GM18868 (cell line): ENCODE data around the gene AGBL3.

Source experiments
- ATAC-seq: cut with Tn5 transposase; IDR thresholded peaks from one replicate; pipeline ENCODE4 v1.9.1; 2021; ENCODE audit warnings: mild to moderate bottlenecking, moderate library complexity; ENCODE audit not compliant: unreplicated experiment

AGBL3 gene

GRCh38 chr7:134986363-134987251 lies at the start of gene AGBL3:
Gene AGBL3, plus strand, starts transcription at chr7:134986508. Its CDS starts 1,426 bp downstream, at chr7:134987934.
- peak; percentile 93 for ATAC-seq

DNA sequence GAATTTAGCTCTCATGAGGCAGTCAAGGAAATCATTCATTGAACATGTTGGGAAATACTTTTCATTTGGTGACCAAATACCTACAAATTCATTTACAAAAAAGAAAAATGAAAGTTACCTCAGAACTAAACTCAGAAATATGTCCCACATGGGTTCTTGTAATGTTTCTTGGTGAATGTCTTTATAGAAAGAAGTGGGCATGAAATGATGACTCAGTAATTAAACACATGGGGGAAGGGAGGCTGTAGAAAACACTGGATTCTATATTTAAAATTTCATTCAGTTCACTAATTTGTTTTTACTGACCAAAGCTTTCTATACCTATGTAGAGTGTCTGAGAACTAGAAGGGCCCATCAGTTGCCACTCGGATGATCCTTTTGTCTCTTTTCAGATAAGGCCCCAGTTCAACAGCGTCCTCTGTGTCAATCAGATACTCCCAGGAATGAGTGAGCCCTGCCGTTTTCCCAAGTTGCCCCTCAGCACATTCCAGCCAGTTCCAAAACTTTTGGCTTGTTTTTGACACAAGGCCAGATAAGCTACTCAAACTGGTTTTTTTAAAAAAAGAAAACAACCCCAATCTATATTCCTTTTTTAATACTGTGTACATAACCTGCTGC lies 49.3 kb upstream of the AGBL3 start:
- no peak for ATAC-seq

DNA sequence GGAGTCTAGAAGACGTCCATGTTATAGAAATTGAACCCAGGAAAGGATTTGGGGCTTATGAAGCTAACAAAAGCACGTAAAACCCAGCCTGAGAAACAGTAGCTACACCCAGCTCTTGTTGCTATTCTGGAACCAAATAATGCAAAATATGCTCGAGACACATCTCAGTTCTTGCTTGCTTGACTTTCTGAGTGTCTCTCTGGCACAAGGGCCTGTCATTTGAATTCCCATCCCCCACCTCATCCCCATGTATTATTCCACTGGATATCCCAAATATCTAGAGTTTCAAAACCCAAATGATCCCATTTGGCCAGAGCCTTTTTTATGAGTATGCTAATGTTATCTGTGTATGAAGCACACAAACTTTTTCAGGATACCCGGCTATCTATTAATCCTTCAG lies 48.2 kb upstream of the AGBL3 start:
- no peak for ATAC-seq

- no peak for ATAC-seq
Measured at GRCh38 chr7:134939136-134939535, 47.2 kb upstream of the AGBL3 start.

DNA sequence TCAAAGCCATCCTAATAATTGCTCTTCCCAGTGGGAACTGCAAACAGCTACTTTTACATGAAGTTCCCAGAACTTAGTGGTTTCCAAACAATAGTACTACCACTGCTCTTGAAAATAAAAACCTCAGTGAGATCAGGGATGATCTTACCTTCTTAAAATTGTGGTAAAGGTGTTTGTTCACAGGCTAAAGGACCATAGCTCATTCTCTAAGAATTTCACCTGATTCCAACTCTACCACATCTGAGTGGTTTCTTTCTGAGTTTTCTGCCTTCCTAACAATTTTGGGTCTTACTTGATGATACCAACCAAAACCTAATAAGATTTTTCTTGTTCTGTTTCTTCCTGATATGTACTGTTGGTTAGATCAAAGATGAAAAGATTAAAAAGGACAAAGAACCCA lies 45.6 kb upstream of the AGBL3 start:
- no peak for ATAC-seq

- no peak for ATAC-seq
Measured at GRCh38 chr7:134941185-134941900, 45.0 kb upstream of the AGBL3 start.

DNA sequence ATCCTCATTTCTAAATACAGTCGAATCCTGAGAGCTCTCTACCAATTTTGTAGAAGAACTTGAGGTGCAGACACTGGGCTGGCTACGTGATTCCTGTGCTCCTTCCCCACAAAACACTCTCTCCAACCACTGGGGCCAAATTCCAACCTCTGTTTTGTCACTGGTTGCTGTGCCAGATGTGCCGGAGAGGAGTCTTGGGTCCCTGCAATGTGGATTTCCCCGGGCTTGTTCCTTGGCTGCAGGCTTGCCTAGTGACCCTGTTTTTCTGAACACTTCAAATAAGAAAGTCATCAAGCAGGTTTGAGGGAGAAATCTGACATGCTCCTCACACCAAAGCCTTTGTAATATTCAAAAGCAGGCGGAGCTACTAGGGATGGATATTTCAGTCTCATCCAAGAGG lies 44.4 kb upstream of the AGBL3 start:
- no peak for ATAC-seq

DNA sequence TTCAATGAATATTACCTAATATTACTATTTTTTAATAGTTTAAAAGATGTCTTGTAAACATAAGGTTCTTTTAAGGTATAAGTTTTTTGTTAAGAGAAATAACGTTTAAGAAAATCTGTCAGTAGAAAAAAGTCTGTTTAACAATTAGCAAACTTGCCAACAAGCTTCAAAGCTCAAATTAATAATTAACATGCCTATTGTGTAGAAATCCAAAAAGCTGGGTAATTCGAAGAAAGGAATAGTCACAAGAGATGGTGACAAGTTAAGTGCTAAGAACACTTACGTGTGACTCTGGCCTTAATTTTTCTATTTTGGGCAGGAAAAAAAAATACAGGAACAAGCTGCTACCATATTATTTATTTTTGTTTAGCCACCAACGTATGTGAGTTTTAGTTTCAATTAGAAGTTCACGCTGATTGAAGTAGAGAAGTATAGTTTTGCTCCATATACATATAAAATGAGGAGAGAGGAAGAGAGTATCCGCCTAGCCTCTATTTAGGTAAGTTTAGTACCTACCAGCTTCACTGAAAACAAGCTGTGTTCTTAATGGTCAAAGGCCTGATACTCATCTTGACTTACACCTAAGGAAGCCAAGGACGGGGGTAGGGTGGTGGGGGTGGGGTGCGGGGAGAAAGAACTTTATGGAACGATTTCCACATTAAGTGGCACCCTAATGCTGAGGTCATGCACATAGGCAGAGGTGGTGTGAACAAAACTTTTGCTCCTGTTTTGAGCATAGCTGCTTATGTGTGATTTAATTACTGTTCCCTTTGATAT lies 43.4 kb upstream of the AGBL3 start:
- ATAC-seq: no peak

DNA sequence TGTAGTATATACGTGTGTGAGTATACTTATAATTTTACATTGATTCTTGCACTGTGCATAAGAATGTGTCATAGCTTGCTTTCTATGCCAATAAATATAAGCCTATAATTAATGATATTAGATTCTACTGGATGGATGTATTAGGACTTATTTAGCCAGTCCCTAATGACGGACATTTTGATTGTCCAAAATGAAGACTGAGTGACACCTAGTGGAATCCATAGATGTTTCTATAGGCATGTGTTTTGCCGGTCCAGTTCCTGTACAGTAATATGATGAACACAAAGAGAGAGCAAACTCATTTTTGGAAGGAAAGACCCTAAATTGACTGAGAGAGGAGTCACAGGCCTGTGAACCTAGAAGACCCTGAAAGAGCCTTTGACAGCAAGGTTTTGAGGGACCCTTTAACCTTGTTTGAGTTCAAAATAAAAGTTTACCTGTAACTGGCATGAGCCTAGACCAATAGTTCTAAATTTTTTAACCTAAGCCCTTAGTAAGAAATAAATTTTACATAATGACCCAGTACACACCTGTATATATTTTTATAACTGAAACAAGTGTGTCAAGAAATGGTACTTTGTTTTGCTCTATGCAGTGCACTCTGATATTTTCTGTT lies 42.4 kb upstream of the AGBL3 start:
- ATAC-seq: peak; percentile 94

GRCh38 chr7:134945691-134946090 lies 40.6 kb upstream of the AGBL3 start:
- no peak for ATAC-seq

- ATAC-seq: no peak
Measured at GRCh38 chr7:134946260-134946659, 40.0 kb upstream of the AGBL3 start.

- ATAC-seq: no peak
Measured at GRCh38 chr7:134947329-134947728, 39.0 kb upstream of the AGBL3 start.

- no peak for ATAC-seq
Measured at GRCh38 chr7:134947831-134948230, 38.5 kb upstream of the AGBL3 start.

GRCh38 chr7:134948246-134948645 lies 38.1 kb upstream of the AGBL3 start:
- ATAC-seq: no peak

DNA sequence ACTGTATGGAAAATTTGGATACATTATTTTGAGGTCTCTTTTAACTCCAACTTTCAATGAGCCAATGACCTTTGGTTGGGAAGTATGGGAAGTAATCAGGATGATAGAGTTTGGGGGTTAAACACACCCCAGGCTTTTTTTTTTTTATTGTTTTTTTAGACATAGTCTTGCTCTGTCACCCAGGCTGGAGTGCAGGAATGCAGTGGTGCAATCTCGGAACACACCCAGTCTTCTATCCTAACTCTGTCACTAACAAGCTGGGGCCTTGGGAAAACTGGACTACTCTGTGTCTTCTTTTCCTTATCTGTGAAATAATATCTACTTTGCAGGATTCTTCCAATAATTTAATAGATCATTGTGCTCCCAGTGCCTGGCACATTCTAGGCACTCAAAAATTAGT lies 37.6 kb upstream of the AGBL3 start:
- ATAC-seq: no peak

DNA sequence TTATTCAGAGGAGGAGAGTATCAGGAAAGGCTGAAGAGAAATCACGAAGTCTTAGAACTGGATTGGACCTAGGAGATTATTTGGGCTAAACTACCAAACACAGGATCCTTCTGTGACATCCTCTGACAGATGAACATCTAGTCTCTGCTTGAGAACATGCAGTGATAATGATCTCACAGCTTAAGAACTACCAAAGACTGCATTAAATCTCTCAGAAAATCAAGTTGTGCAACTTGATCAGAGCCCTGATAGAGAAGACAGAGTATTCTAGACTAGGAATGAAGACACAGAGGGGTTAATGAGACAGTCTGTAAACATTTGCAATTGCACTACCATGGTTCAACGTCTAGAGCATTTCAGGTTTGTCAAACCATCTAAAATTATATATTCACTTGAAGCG lies 37.1 kb upstream of the AGBL3 start:
- no peak for ATAC-seq

DNA sequence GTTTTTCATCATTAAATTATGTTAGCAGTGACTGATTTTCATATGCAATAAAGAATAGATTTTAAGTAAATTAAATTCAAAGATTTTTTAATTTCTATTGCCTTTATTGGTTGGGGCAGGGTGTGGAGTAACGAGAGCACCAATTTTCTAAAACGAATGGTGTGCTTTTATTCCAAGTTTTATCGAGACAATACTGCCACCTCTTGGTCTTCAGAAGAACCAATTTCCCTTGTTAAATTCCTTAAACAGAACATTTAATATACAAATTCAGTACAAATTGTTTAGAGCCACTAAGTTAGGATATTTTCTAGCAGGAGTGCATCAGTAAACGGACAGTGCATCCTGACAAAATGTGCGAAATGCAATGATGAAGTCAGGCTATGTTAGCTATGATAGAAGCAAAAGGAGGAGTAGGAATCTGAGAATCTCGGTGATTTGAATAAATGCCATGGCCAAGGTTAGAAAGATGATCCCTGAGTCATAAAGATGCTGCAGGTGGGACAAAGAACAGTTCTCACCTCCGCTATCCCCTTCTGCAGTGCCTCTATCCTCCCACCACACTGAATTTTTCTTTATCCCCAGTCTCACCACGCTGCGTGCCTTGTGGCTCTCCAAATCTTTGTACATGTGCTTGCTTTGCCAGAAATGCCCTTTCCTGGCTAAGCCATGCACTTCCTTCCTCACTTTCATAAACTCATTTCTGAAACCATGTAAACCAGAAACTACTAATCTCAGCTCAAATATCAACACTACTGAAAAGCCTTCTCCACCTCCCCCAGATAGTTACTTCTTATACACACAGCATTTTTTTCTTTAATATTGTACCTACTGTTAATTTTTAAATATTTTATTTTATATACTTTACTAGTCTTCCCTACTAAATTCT lies 31.9 kb upstream of the AGBL3 start:
- no peak for ATAC-seq

DNA sequence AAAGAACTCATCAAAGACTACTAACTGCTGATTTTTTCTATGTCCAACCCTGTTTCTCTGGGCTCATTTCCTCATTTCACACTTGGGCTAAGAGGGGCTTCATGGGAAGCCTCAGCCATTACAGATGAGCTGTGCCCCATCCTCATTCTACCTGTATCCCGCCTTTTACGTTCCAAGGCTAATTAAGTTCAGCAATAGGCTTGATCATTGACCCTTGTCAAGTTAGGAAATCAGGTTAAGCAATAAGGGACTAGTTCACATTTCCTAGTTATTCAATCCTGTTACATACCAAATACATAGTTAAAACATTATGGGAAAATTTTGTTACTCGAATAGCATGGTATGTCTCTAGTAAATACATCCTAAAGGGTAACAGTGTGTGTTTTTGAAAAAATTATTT lies 29.3 kb upstream of the AGBL3 start:
- no peak for ATAC-seq

DNA sequence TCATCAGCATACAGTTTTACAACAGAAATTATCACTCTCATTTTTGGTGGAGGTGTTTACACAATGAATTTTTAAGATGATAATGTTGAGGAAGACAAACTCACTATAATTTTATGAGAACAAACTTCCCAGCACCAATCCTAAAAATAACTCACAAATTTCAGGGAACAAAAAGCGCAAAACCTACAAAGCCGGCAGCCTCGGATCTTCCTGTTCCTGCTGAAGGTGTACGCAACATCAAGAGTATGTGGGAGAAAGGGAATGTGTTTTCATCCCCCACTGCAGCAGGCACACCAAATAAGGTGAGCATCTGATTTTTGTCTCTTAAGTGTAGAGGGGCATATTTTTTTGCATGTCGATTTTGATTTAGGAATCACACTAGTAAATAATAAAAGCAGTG lies 26.5 kb upstream of the AGBL3 start:
- no peak for ATAC-seq
